Fibroblast of lung (primary cell): ENCODE data around the gene GPX5. TPM values are rescaled to one million over a fixed set of nuclear protein-coding genes. Genes with fewer than 3 reads are reported as not detected.

ENCODE experiments used
- DNase-seq, 2 donors: peaks; one replicate each; pipeline versions ENCODE4 v3.0.0 to v3.0.0-alpha.2; 2010; ENCODE audit warnings: low read depth in 2 of 2
- H2AFZ ChIP-seq: 2 replicates; pipeline ENCODE4 v1.5.1; 2012; ENCODE audit warnings: low read length, control low read depth, inconsistent platforms
- H3K27ac ChIP-seq: 2 replicates; pipeline ENCODE4 v1.5.1; 2011; ENCODE audit warnings: low read length, control low read depth; ENCODE audit not compliant: insufficient read depth
- H3K27me3 ChIP-seq: 2 replicates; pipeline ENCODE4 v1.5.1; 2011; ENCODE audit warnings: mild to moderate bottlenecking, low read length; ENCODE audit not compliant: control insufficient read depth, insufficient read depth
- H3K36me3 ChIP-seq: 2 replicates; pipeline ENCODE4 v1.5.1; 2011; ENCODE audit warnings: low read length; ENCODE audit not compliant: control insufficient read depth, insufficient read depth
- H3K4me1 ChIP-seq: 2 replicates; pipeline ENCODE4 v1.5.1; 2011; ENCODE audit warnings: low read length; ENCODE audit not compliant: control insufficient read depth, insufficient read depth; ENCODE audit errors: extremely low read depth
- H3K4me2 ChIP-seq: 2 replicates; pipeline ENCODE4 v1.5.1; 2011; ENCODE audit warnings: low read length, control low read depth; ENCODE audit not compliant: insufficient read depth; ENCODE audit errors: extremely low read depth
- H3K4me3 ChIP-seq, 4 experiments: fragments of 200-600 bp in 1 of 4; sonication (generic) in 1 of 4; replicated peaks in 1 of 4; 2 replicates each; pipeline ENCODE4 v1.5.1; 2011 to 2016; ENCODE audit warnings: low read length in 4 of 4, low read depth in 3 of 4, mild to moderate bottlenecking in 3 of 4, control low read depth in 2 of 4, inconsistent platforms in 1 of 4, mixed read lengths in 1 of 4; ENCODE audit not compliant: insufficient read depth in 1 of 4; ENCODE audit errors: control extremely low read depth in 1 of 4
- H3K79me2 ChIP-seq: 2 replicates; pipeline ENCODE4 v1.5.1; 2012; ENCODE audit warnings: mild to moderate bottlenecking, low read length, inconsistent platforms; ENCODE audit not compliant: control insufficient read depth, insufficient read depth
- H3K9ac ChIP-seq: 2 replicates; pipeline ENCODE4 v1.5.1; 2011; ENCODE audit warnings: mild to moderate bottlenecking, low read length, control low read depth; ENCODE audit not compliant: insufficient read depth
- H3K9me3 ChIP-seq: 2 replicates; pipeline ENCODE4 v1.5.1; 2012; ENCODE audit warnings: low read depth, low read length; ENCODE audit not compliant: control insufficient read depth, insufficient read depth
- H4K20me1 ChIP-seq: 2 replicates; pipeline ENCODE4 v1.5.1; 2011; ENCODE audit warnings: low read length; ENCODE audit not compliant: control insufficient read depth, insufficient read depth; ENCODE audit errors: extremely low read depth
- EZH2 ChIP-seq: IDR thresholded peaks from 2 replicates; pipeline ENCODE4 v1.5.1; 2012; ENCODE audit warnings: low read length, control low read depth, mild to moderate bottlenecking; ENCODE audit errors: missing control alignments
- polyA plus RNA-seq, 2 donors: library from polyadenylated mRNA; depleted of rRNA in 1 of 2; stranded (reverse) in 1 of 2; unstranded in 1 of 2; fragments of >200 nt; gene quantifications; 2 replicates each; pipeline ENCODE4 v1.2.1, GENCODE V29; 2011 to 2012; ENCODE audit warnings: missing spikeins in 1 of 2
- total RNA-seq: library from RNA; depleted of rRNA; stranded (reverse); fragments of >200 nt; gene quantifications from 2 replicates; pipeline ENCODE4 v1.2.1, GENCODE V29; 2014
- TF ChIP-seq, protein P1 (sequence below), 2 donors: IDR thresholded peaks in 1 of 2; conservative IDR thresholded peaks in 1 of 2; 1 replicate in 1 of 2; 2 replicates in 1 of 2; pipeline ENCODE4 v1.5.1; 2011 to 2012; ENCODE audit warnings: low read length in 2 of 2, control low read depth in 1 of 2, inconsistent platforms in 1 of 2, low read depth in 1 of 2, mild to moderate bottlenecking in 1 of 2

GPX5 gene
- total and polyA plus RNA-seq, 2 donors (not counting 1 experiment from before 2014, with no cell fraction given) = not detected

GRCh38 chr6:28523241-28523622 is 2.4 kb upstream of the GPX5 start:
- no peaks in the 10 kb centered on the region for H3K79me2 ChIP-seq
- H3K4me3 ChIP-seq = no peak overlapping the region
- no peak overlapping the region for H3K9ac ChIP-seq
- no peaks in the 10 kb centered on the region for H3K9me3 ChIP-seq
- no peak overlapping the region for H3K27ac ChIP-seq
- no peak for DNase-seq
- H4K20me1 ChIP-seq = no peaks in the 10 kb centered on the region
- H3K36me3 ChIP-seq = no peaks in the 10 kb centered on the region
- H2AFZ ChIP-seq = no peak overlapping the region
- no peaks in the 10 kb centered on the region for H3K27me3 ChIP-seq
- no peak overlapping the region for H3K4me2 ChIP-seq
- TF ChIP-seq, protein P1, sequence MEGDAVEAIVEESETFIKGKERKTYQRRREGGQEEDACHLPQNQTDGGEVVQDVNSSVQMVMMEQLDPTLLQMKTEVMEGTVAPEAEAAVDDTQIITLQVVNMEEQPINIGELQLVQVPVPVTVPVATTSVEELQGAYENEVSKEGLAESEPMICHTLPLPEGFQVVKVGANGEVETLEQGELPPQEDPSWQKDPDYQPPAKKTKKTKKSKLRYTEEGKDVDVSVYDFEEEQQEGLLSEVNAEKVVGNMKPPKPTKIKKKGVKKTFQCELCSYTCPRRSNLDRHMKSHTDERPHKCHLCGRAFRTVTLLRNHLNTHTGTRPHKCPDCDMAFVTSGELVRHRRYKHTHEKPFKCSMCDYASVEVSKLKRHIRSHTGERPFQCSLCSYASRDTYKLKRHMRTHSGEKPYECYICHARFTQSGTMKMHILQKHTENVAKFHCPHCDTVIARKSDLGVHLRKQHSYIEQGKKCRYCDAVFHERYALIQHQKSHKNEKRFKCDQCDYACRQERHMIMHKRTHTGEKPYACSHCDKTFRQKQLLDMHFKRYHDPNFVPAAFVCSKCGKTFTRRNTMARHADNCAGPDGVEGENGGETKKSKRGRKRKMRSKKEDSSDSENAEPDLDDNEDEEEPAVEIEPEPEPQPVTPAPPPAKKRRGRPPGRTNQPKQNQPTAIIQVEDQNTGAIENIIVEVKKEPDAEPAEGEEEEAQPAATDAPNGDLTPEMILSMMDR (conservative IDR thresholded peaks at IDR 0.05 in 1 of 2, IDR thresholded peaks at IDR 0.05 in 1 of 2; ENCODE audit: low read depth in 1 of 2, low read length in 2 of 2) = no peak
- no peak for TF ChIP-seq EZH2
- H3K4me1 ChIP-seq = no peaks in the 10 kb centered on the region

DNA sequence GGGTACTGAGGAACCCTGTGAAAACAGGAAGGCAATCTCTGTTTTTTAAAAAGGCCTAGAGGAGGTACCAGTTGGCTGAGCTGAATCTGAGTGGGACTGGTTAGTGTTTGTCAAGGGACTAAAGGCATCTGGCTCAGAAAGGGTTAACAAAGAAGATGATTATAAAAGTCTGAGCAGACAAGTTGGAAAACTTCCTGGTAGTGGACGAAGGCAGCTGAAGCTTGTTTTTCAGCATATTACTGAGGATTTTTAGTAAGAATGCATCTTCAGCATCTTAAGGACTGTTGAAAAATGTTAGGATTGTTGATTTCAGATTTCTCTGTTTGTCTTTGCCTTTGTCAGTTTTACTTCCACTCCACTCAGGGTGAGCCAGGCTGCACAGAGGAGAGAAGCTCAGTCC is 5.1 kb downstream of the GPX5 start:
- H3K4me2 ChIP-seq = no peak overlapping the region
- TF ChIP-seq EZH2 = no peak
- TF ChIP-seq, protein P1 (conservative IDR thresholded peaks at IDR 0.05 in 1 of 2, IDR thresholded peaks at IDR 0.05 in 1 of 2; ENCODE audit: low read depth in 1 of 2, low read length in 2 of 2) = no peak
- H3K4me1 ChIP-seq = no peaks in the 10 kb centered on the region
- H3K79me2 ChIP-seq = no peaks in the 10 kb centered on the region
- H3K9me3 ChIP-seq = no peaks in the 10 kb centered on the region
- no peak overlapping the region for H3K9ac ChIP-seq
- H2AFZ ChIP-seq = no peak overlapping the region
- no peak overlapping the region for H3K4me3 ChIP-seq
- H3K27ac ChIP-seq = no peak overlapping the region
- no peaks in the 10 kb centered on the region for H3K36me3 ChIP-seq
- H3K27me3 ChIP-seq = no peaks in the 10 kb centered on the region
- no peak for DNase-seq
- H4K20me1 ChIP-seq = no peaks in the 10 kb centered on the region

GRCh38 chr6:28531479-28532128 is 5.9 kb downstream of the GPX5 start:
- Histone ChIP-seq H3K9me3 (no peaks in the 10 kb centered on the region), H3K79me2 (no peaks in the 10 kb centered on the region), H3K4me2 (no peak overlapping the region), H4K20me1 (no peaks in the 10 kb centered on the region), H3K4me1 (no peaks in the 10 kb centered on the region), H3K27me3 (no peaks in the 10 kb centered on the region), H2AFZ (no peak overlapping the region), H3K4me3 (no peak overlapping the region), H3K27ac (no peak overlapping the region), H3K36me3 (no peaks in the 10 kb centered on the region), H3K9ac (no peak overlapping the region)
- TF ChIP-seq, protein P1 (conservative IDR thresholded peaks at IDR 0.05 in 1 of 2, IDR thresholded peaks at IDR 0.05 in 1 of 2; ENCODE audit: low read depth in 1 of 2, low read length in 2 of 2) = no peak
- TF ChIP-seq EZH2 = no peak
- no peak for DNase-seq
